ENCODE results near the gene COMMD7. TPM values are rescaled to one million over a fixed set of nuclear protein-coding genes. Genes with fewer than 3 reads are reported as not detected.
"Not testable (repeated sequence)": the region's sequence is repeated elsewhere in the genome, so short reads cannot be mapped to it uniquely, and the experiment has no call there.

Gene COMMD7
- total and polyA plus RNA-seq, 5 donors from 2014 or later = 52.3 to 157 (median 127) TPM

GRCh38 chr20:32773855-32774254 lies 30.6 kb upstream of the COMMD7 start:
- H3K27me3 Mint-ChIP-seq = peaks cover 5% of the 10 kb centered on the region
- Histone ChIP-seq H3K36me3 (ENCODE audit: control insufficient read depth, insufficient read depth, low read length) (no peaks in the 10 kb centered on the region), H3K27ac (ENCODE audit: insufficient read depth, low read length, poor library complexity, severe bottlenecking) (no peak overlapping the region), H3K4me1 (ENCODE audit: control insufficient read depth, insufficient read depth, low read length, poor library complexity, severe bottlenecking) (peaks cover 14% of the 10 kb centered on the region), H3K27me3 (ENCODE audit: control insufficient read depth, insufficient read depth, low read length) (no peaks in the 10 kb centered on the region), H3K4me3 (ENCODE audit: low read depth, low read length) (no peak overlapping the region), H3K9me3 (ENCODE audit: control insufficient read depth in 2 of 2, low read length in 2 of 2) (no peaks in the 10 kb centered on the region)
- ATAC-seq (ENCODE audit: low read depth in 2 of 2) (no peak), DNase-seq (no peak)
- peaks cover 5 to 35% (median 14%) of the 10 kb centered on the region in 4 donors for H3K4me1 Mint-ChIP-seq
- H3K4me3 Mint-ChIP-seq = no peak overlapping the region
- H3K9me3 Mint-ChIP-seq = peaks cover 0 to 1% (median 0%) of the 10 kb centered on the region in 7 donors
- H3K27ac Mint-ChIP-seq = peak overlapping the region in 1 of 3 donors; percentile 82
- H3K36me3 Mint-ChIP-seq = no peaks in the 10 kb centered on the region

GRCh38 chr20:32773223-32773622 lies 30.0 kb upstream of the COMMD7 start:
- H3K36me3 ChIP-seq (ENCODE audit: control insufficient read depth, insufficient read depth, low read length) = no peaks in the 10 kb centered on the region
- Mint-ChIP-seq H3K4me3 (no peak overlapping the region), H3K27ac (peak overlapping the region in 1 of 3 donors; percentile 60), H3K9me3 (peaks cover 0 to 1% (median 0%) of the 10 kb centered on the region in 7 donors), H3K4me1 (peaks cover 5 to 30% (median 14%) of the 10 kb centered on the region in 4 donors), H3K36me3 (no peaks in the 10 kb centered on the region), H3K27me3 (peaks cover 5% of the 10 kb centered on the region)
- H3K9me3 ChIP-seq (ENCODE audit: control insufficient read depth in 2 of 2, low read length in 2 of 2) = no peaks in the 10 kb centered on the region
- no peak for ATAC-seq (ENCODE audit: low read depth in 2 of 2)
- peaks cover 14% of the 10 kb centered on the region for H3K4me1 ChIP-seq (ENCODE audit: control insufficient read depth, insufficient read depth, low read length, poor library complexity, severe bottlenecking)
- no peak for DNase-seq
- no peak overlapping the region for H3K27ac ChIP-seq (ENCODE audit: insufficient read depth, low read length, poor library complexity, severe bottlenecking)
- H3K4me3 ChIP-seq (ENCODE audit: low read depth, low read length) = no peak overlapping the region
- H3K27me3 ChIP-seq (ENCODE audit: control insufficient read depth, insufficient read depth, low read length) = no peaks in the 10 kb centered on the region

- ATAC-seq (ENCODE audit: low read depth in 2 of 2) (no peak), DNase-seq (no peak)
- no peak overlapping the region for H3K4me3 ChIP-seq (ENCODE audit: low read depth, low read length)
- Mint-ChIP-seq H3K27ac (peak overlapping the region in 2 of 3 donors; percentile 26 to 62), H3K4me1 (peaks cover 5 to 30% (median 14%) of the 10 kb centered on the region in 4 donors), H3K9me3 (peaks cover 0 to 1% (median 0%) of the 10 kb centered on the region in 7 donors), H3K27me3 (peaks cover 5% of the 10 kb centered on the region), H3K36me3 (no peaks in the 10 kb centered on the region), H3K4me3 (peak overlapping the region in 1 of 4 donors; percentile 41)
- peaks cover 14% of the 10 kb centered on the region for H3K4me1 ChIP-seq (ENCODE audit: control insufficient read depth, insufficient read depth, low read length, poor library complexity, severe bottlenecking)
- H3K9me3 ChIP-seq (ENCODE audit: control insufficient read depth in 2 of 2, low read length in 2 of 2) = no peaks in the 10 kb centered on the region
- H3K36me3 ChIP-seq (ENCODE audit: control insufficient read depth, insufficient read depth, low read length) = no peaks in the 10 kb centered on the region
- H3K27ac ChIP-seq (ENCODE audit: insufficient read depth, low read length, poor library complexity, severe bottlenecking) = no peak overlapping the region
- no peaks in the 10 kb centered on the region for H3K27me3 ChIP-seq (ENCODE audit: control insufficient read depth, insufficient read depth, low read length)
Measured at GRCh38 chr20:32772046-32772445, 28.8 kb upstream of the COMMD7 start.

GRCh38 chr20:32767418-32768198 lies 24.3 kb upstream of the COMMD7 start:
- Histone ChIP-seq H3K27me3 (ENCODE audit: control insufficient read depth, insufficient read depth, low read length) (no peaks in the 10 kb centered on the region), H3K9me3 (ENCODE audit: control insufficient read depth in 2 of 2, low read length in 2 of 2) (no peaks in the 10 kb centered on the region), H3K4me1 (ENCODE audit: control insufficient read depth, insufficient read depth, low read length, poor library complexity, severe bottlenecking) (peaks cover 24% of the 10 kb centered on the region), H3K27ac (ENCODE audit: insufficient read depth, low read length, poor library complexity, severe bottlenecking) (no peak overlapping the region), H3K36me3 (ENCODE audit: control insufficient read depth, insufficient read depth, low read length) (no peaks in the 10 kb centered on the region), H3K4me3 (ENCODE audit: low read depth, low read length) (no peak overlapping the region)
- no peak for DNase-seq
- peaks cover 5 to 34% (median 14%) of the 10 kb centered on the region in 4 donors for H3K4me1 Mint-ChIP-seq
- H3K4me3 Mint-ChIP-seq = no peak overlapping the region
- H3K36me3 Mint-ChIP-seq = no peaks in the 10 kb centered on the region
- H3K27me3 Mint-ChIP-seq = peaks cover 5% of the 10 kb centered on the region
- peak overlapping the region in 1 of 3 donors; percentile 71 for H3K27ac Mint-ChIP-seq
- H3K9me3 Mint-ChIP-seq = no peaks in the 10 kb centered on the region
- ATAC-seq (ENCODE audit: low read depth in 2 of 2) = no peak

GRCh38 chr20:32765230-32765875 lies 22.1 kb upstream of the COMMD7 start:
- Mint-ChIP-seq H3K4me3 (peak overlapping the region in 1 of 4 donors; percentile 86), H3K4me1 (peaks cover 0 to 19% (median 3%) of the 10 kb centered on the region in 4 donors)
- peaks cover 17% of the 10 kb centered on the region for H3K4me1 ChIP-seq (ENCODE audit: control insufficient read depth, insufficient read depth, low read length, poor library complexity, severe bottlenecking)
- H3K27ac ChIP-seq (ENCODE audit: insufficient read depth, low read length, poor library complexity, severe bottlenecking); H3K9me3 ChIP-seq (ENCODE audit: control insufficient read depth in 2 of 2, low read length in 2 of 2); H3K27me3 ChIP-seq (ENCODE audit: control insufficient read depth, insufficient read depth, low read length); ATAC-seq (ENCODE audit: low read depth in 2 of 2); H3K36me3 Mint-ChIP-seq; H3K4me3 ChIP-seq (ENCODE audit: low read depth, low read length); H3K36me3 ChIP-seq (ENCODE audit: control insufficient read depth, insufficient read depth, low read length); H3K27ac Mint-ChIP-seq; H3K27me3 Mint-ChIP-seq; H3K9me3 Mint-ChIP-seq; DNase-seq: not testable (repeated sequence)

GRCh38 chr20:32764005-32764960 lies 21.0 kb upstream of the COMMD7 start:
- Mint-ChIP-seq H3K27ac (peak overlapping the region in 1 of 3 donors; percentile 78), H3K27me3 (no peaks in the 10 kb centered on the region), H3K9me3 (no peaks in the 10 kb centered on the region), H3K36me3 (no peaks in the 10 kb centered on the region), H3K4me3 (peak overlapping the region; percentile 35 to 86 (median 72)), H3K4me1 (peaks cover 0 to 15% (median 3%) of the 10 kb centered on the region in 4 donors)
- Histone ChIP-seq H3K27ac (ENCODE audit: insufficient read depth, low read length, poor library complexity, severe bottlenecking) (no peak overlapping the region), H3K36me3 (ENCODE audit: control insufficient read depth, insufficient read depth, low read length) (no peaks in the 10 kb centered on the region), H3K4me3 (ENCODE audit: low read depth, low read length) (no peak overlapping the region), H3K27me3 (ENCODE audit: control insufficient read depth, insufficient read depth, low read length) (no peaks in the 10 kb centered on the region), H3K9me3 (ENCODE audit: control insufficient read depth in 2 of 2, low read length in 2 of 2) (no peaks in the 10 kb centered on the region), H3K4me1 (ENCODE audit: control insufficient read depth, insufficient read depth, low read length, poor library complexity, severe bottlenecking) (peaks cover 17% of the 10 kb centered on the region)
- ATAC-seq (ENCODE audit: low read depth in 2 of 2) (no peak), DNase-seq (no peak)

All from CD4-positive, CD25-positive, alpha-beta regulatory T cell (primary cell).